Activated naive CD4-positive, alpha-beta T cell treated with anti-CD3 and anti-CD28 coated beads, Interleukin-2, amount 50 U/mL, for 72 hours (primary cell): ENCODE results near the gene SYT6. TPM values are rescaled to one million over a fixed set of nuclear protein-coding genes. Genes with fewer than 3 reads are reported as not detected.

ENCODE experiments used
- total RNA-seq, 2 donors: library from RNA; stranded (reverse); gene quantifications; one replicate each; pipeline ENCODE4 v1.2.3, GENCODE V29; 2022

SYT6 gene
- total RNA-seq, 2 donors from 2014 or later, result 0.11 TPM; not detected in 1

Other genes starting within 250 kb of the SYT6 start
- 10 to 100 TPM; 58.9 to 71.6 TPM for gene AP4B1, start 249.1 kb downstream of the SYT6 start, total RNA-seq
- 10 to 100 TPM; 15.9 to 21.8 TPM for gene DCLRE1B, start 248.5 kb downstream of the SYT6 start, total RNA-seq
- 10 to 100 TPM; 43.7 to 75.8 TPM for gene HIPK1, start 224.5 kb downstream of the SYT6 start, total RNA-seq
- gene OLFML3, start 174.4 kb downstream of the SYT6 start, total RNA-seq, result under 1 TPM; 0.33 to 0.64 TPM